IMR-90 (cell line): Measurements from ENCODE around the gene URI1. TPM values are rescaled to one million over a fixed set of nuclear protein-coding genes. Genes with fewer than 3 reads are reported as not detected.

ENCODE experiments used
- ATAC-seq: fragments of 200-7000 bp; cut with Tn5 transposase; 2 replicates; pipeline ENCODE4 v1.9.1; 2020; ENCODE audit warnings: low read depth, mild to moderate bottlenecking, moderate library complexity
- BruUV-seq: library from RNA; stranded (reverse); fragments of 400-500 nt; replicated peaks from 2 replicates; lab custom pipeline; 2021; lab: Mats Ljungman, UMichigan
- CTCF ChIA-PET: fragments of 300-600 bp; formaldehyde crosslinking; extraction: SDS; loops from one replicate; lab custom pipeline; 2021; ENCODE audit warnings: antibody characterized with exemption; lab: Yijun Ruan, JAX
- POLR2A ChIA-PET: fragments of 300-600 bp; sonication (Branson Sonifier 250); formaldehyde crosslinking; loops from one replicate; lab custom pipeline; 2022; ENCODE audit warnings: antibody characterized with exemption; ENCODE audit not compliant: unreplicated experiment; lab: Charles Lee
- DNase-seq: peaks from one replicate; pipeline ENCODE4 v3.0.0; 2013
- H2AFZ ChIP-seq: replicated peaks from 2 replicates; pipeline ENCODE3; 2013; ENCODE audit warnings: low read length, mild to moderate bottlenecking; ENCODE audit not compliant: poor library complexity
- H2AK5ac ChIP-seq: 2 replicates; pipeline ENCODE4 v1.6.1; 2013; ENCODE audit warnings: low read depth, low read length, inconsistent platforms
- H2AK9ac ChIP-seq: replicated peaks from 2 replicates; pipeline ENCODE3; 2013; ENCODE audit warnings: mild to moderate bottlenecking, low read depth, low read length, moderate library complexity; ENCODE audit not compliant: poor library complexity
- H2BK120ac ChIP-seq: 2 replicates; pipeline ENCODE4 v1.6.1; 2013; ENCODE audit warnings: low read depth, low read length, inconsistent platforms
- H2BK15ac ChIP-seq: 3 replicates; pipeline ENCODE4 v1.6.1; 2013; ENCODE audit warnings: low read depth, low read length, inconsistent platforms
- H2BK20ac ChIP-seq: 2 replicates; pipeline ENCODE4 v1.6.1; 2013; ENCODE audit warnings: low read depth, mild to moderate bottlenecking, inconsistent platforms, low read length, moderate library complexity
- H2BK5ac ChIP-seq: 2 replicates; pipeline ENCODE4 v1.6.1; 2013; ENCODE audit warnings: mild to moderate bottlenecking, low read depth, low read length, inconsistent platforms; ENCODE audit not compliant: poor library complexity, severe bottlenecking
- H3K14ac ChIP-seq: replicated peaks from 2 replicates; pipeline ENCODE4 v1.6.1; 2013; ENCODE audit warnings: low read depth, low read length, inconsistent platforms
- H3K18ac ChIP-seq: 2 replicates; pipeline ENCODE4 v1.6.1; 2013; ENCODE audit warnings: low read depth, low read length, control low read depth
- H3K23ac ChIP-seq: 2 replicates; pipeline ENCODE4 v1.6.1; 2013; ENCODE audit warnings: low read depth, low read length, inconsistent platforms
- H3K27ac ChIP-seq: 2 replicates; pipeline ENCODE4 v1.5.1; 2013; ENCODE audit warnings: mild to moderate bottlenecking, control low read depth, low read length; ENCODE audit not compliant: insufficient read depth
- H3K27me3 ChIP-seq: 2 replicates; pipeline ENCODE4 v1.6.1; 2013; ENCODE audit warnings: low read length; ENCODE audit not compliant: control insufficient read depth, insufficient read depth
- H3K36me3 ChIP-seq: 2 replicates; pipeline ENCODE4 v1.6.1; 2013; ENCODE audit warnings: low read length, mixed read lengths; ENCODE audit not compliant: control insufficient read depth, insufficient read depth
- H3K4ac ChIP-seq: 2 replicates; pipeline ENCODE4 v1.6.1; 2013; ENCODE audit warnings: low read depth, low read length, inconsistent platforms
- H3K4me1 ChIP-seq: 2 replicates; pipeline ENCODE4 v1.6.1; 2013; ENCODE audit warnings: low read length, mixed read lengths; ENCODE audit not compliant: control insufficient read depth, insufficient read depth
- H3K4me2 ChIP-seq: 2 replicates; pipeline ENCODE4 v1.6.1; 2013; ENCODE audit warnings: low read depth, mild to moderate bottlenecking, control low read depth, low read length, moderate library complexity
- H3K4me3 ChIP-seq: 2 replicates; pipeline ENCODE4 v1.5.1; 2013; ENCODE audit warnings: low read depth, mild to moderate bottlenecking, control low read depth, low read length, moderate library complexity; ENCODE audit not compliant: insufficient read depth
- H3K56ac ChIP-seq: 2 replicates; pipeline ENCODE4 v1.6.1; 2013; ENCODE audit warnings: low read length, inconsistent platforms; ENCODE audit not compliant: insufficient read depth; ENCODE audit errors: extremely low read depth
- H3K79me1 ChIP-seq, 2 experiments: 2 replicates each; pipeline ENCODE4 v1.6.1; 2013; ENCODE audit warnings: low read length in 2 of 2, inconsistent platforms in 1 of 2, low read depth in 1 of 2
- H3K9ac ChIP-seq: 2 replicates; pipeline ENCODE4 v1.6.1; 2013; ENCODE audit warnings: low read depth, low read length, control low read depth
- H3K9me1 ChIP-seq: 2 replicates; pipeline ENCODE4 v1.6.1; 2013; ENCODE audit warnings: low read length, inconsistent platforms; ENCODE audit not compliant: insufficient read depth
- H3K9me3 ChIP-seq: 2 replicates; pipeline ENCODE4 v1.6.1; 2013; ENCODE audit warnings: low read length; ENCODE audit not compliant: control insufficient read depth, insufficient read depth
- H4K20me1 ChIP-seq: 2 replicates; pipeline ENCODE4 v1.6.1; 2013; ENCODE audit warnings: low read length, inconsistent platforms; ENCODE audit not compliant: insufficient read depth
- H4K5ac ChIP-seq: 2 replicates; pipeline ENCODE4 v1.6.1; 2013; ENCODE audit warnings: mild to moderate bottlenecking, low read depth, low read length, control low read depth
- H4K8ac ChIP-seq, 2 experiments: 2 replicates each; pipeline ENCODE4 v1.6.1; 2013; ENCODE audit warnings: low read depth in 2 of 2, low read length in 2 of 2, control low read depth in 1 of 2, inconsistent platforms in 1 of 2
- H4K91ac ChIP-seq: 2 replicates; pipeline ENCODE4 v1.6.1; 2013; ENCODE audit warnings: low read depth, low read length, inconsistent platforms; ENCODE audit not compliant: insufficient read depth
- BHLHE40 ChIP-seq: fragments of 150-350 bp; IDR thresholded peaks from 2 replicates; pipeline ENCODE4 v1.6.1; 2016; ENCODE audit warnings: mild to moderate bottlenecking, low read depth, low read length
- CEBPB ChIP-seq: IDR thresholded peaks from 2 replicates; pipeline ENCODE4 v1.6.1; 2012; ENCODE audit warnings: low read depth, low read length, improper control_type of control experiment
- CHD1 ChIP-seq: IDR thresholded peaks from 2 replicates; pipeline ENCODE4 v1.6.1; 2012; ENCODE audit warnings: low read depth, low read length, improper control_type of control experiment
- CTCF ChIP-seq: conservative IDR thresholded peaks from 2 replicates; pipeline ENCODE4 v1.5.1; 2012; ENCODE audit warnings: mild to moderate bottlenecking, low read depth, low read length, improper control_type of control experiment
- FOS ChIP-seq: fragments of 150-350 bp; IDR thresholded peaks from 2 replicates; pipeline ENCODE4 v1.6.1; 2016; ENCODE audit warnings: low read depth, low read length
- MAFK ChIP-seq: IDR thresholded peaks from 2 replicates; pipeline ENCODE4 v1.6.1; 2012; ENCODE audit warnings: low read depth, low read length, improper control_type of control experiment
- MAZ ChIP-seq: IDR thresholded peaks from 2 replicates; pipeline ENCODE4 v1.6.1; 2012; ENCODE audit warnings: low read depth, mild to moderate bottlenecking, low read length, improper control_type of control experiment, moderate library complexity, borderline replicate concordance
- MXI1 ChIP-seq: IDR thresholded peaks from 2 replicates; pipeline ENCODE4 v1.6.1; 2012; ENCODE audit warnings: low read depth, mild to moderate bottlenecking, low read length, moderate library complexity, borderline replicate concordance
- NFE2L2 ChIP-seq: fragments of 150-350 bp; IDR thresholded peaks from 2 replicates; pipeline ENCODE4 v1.6.1; 2016; ENCODE audit warnings: low read depth, mild to moderate bottlenecking, low read length
- POLR2A ChIP-seq: IDR thresholded peaks from 2 replicates; pipeline ENCODE4 v1.6.1; 2012; ENCODE audit warnings: mild to moderate bottlenecking, low read depth, low read length
- RAD21 ChIP-seq: IDR thresholded peaks from 2 replicates; pipeline ENCODE4 v1.6.1; 2012; ENCODE audit warnings: low read length, improper control_type of control experiment
- RCOR1 ChIP-seq: IDR thresholded peaks from 2 replicates; pipeline ENCODE4 v1.6.1; 2012; ENCODE audit warnings: mild to moderate bottlenecking, low read length, improper control_type of control experiment; ENCODE audit not compliant: insufficient replicate concordance
- RFX5 ChIP-seq: IDR thresholded peaks from 2 replicates; pipeline ENCODE4 v1.8.0; 2012; ENCODE audit warnings: low read depth, mild to moderate bottlenecking, low read length, moderate library complexity
- SMC3 ChIP-seq: fragments of 150-350 bp; IDR thresholded peaks from 2 replicates; pipeline ENCODE4 v1.6.1; 2016; ENCODE audit warnings: low read depth, mild to moderate bottlenecking, antibody characterized with exemption, low read length, moderate library complexity
- WGBS, 2 experiments: methylation state at CpG; one replicate each; pipeline versions ENCODE4 v1.1.5 to v1.1.7; 2013; ENCODE audit warnings: missing lambda C conversion rate in 2 of 2; ENCODE audit not compliant: insufficient read length in 1 of 2; ENCODE audit errors: extremely low coverage in 2 of 2; 5-methylcytosine and 5-hydroxymethylcytosine counted together
- dilution Hi-C: fragments of 300-500 bp; cut with HindIII; formaldehyde crosslinking; loops from one replicate; pipeline ENCODE4 v1.14.3; 2018; ENCODE audit warnings: low sequenced_read_pairs; ENCODE audit not compliant: unreplicated experiment
- in situ Hi-C: fragments of 300-500 bp; cut with MboI; formaldehyde crosslinking; loops from 3 replicates; pipeline ENCODE4 v1.14.3; 2019; ENCODE audit warnings: low sequenced_read_pairs, inconsistent platforms, mixed read lengths
- intact Hi-C: fragments of 100-400 bp; cut with micrococcal nuclease; formaldehyde crosslinking; loops from 2 replicates; pipeline ENCODE4 v1.10.0; 2022
- polyA plus RNA-seq, 3 experiments: library from polyadenylated mRNA; depleted of rRNA; stranded (reverse); fragments of >200 nt; gene quantifications; 2 replicates each; pipeline ENCODE4 v1.2.3, GENCODE V29; 2012; ENCODE audit warnings: low replicate concordance in 1 of 3
- total RNA-seq: library from RNA; depleted of rRNA; stranded (reverse); fragments of >200 nt; gene quantifications from 2 replicates; pipeline ENCODE4 v1.2.3, GENCODE V29; 2012
- TF ChIP-seq, protein P1 (sequence below): fragments of 150-350 bp; IDR thresholded peaks from 2 replicates; pipeline ENCODE4 v1.6.1; 2017; ENCODE audit warnings: mild to moderate bottlenecking, antibody characterized with exemption, low read length, low read depth
- TF ChIP-seq, protein P2 (sequence below): fragments of 150-350 bp; IDR thresholded peaks from 2 replicates; pipeline ENCODE4 v1.6.1; 2016; ENCODE audit warnings: low read depth, mild to moderate bottlenecking, low read length, moderate library complexity, borderline replicate concordance

URI1 gene
- total and polyA plus RNA-seq, 2 of the 4 experiments (the other 2 are of a cell fraction) = 43.2 to 45.3 TPM

- no peak for DNase-seq
- intact Hi-C loops = no loop called here
- no peak overlapping the region for H3K4me3 ChIP-seq
These were observed 5.6 kb upstream of the URI1 start for GRCh38 chr19:29936409-29936808.

More at GRCh38 chr19:29936409-29936808, 5.6 kb upstream of the URI1 start:
- Histone ChIP-seq H2BK15ac (no peak overlapping the region), H3K18ac (no peak overlapping the region), H2BK5ac (no peak overlapping the region), H3K56ac (no peak overlapping the region), H3K14ac (no peak overlapping the region), H3K9ac (no peak overlapping the region), H4K5ac (no peak overlapping the region), H3K9me1 (no peaks in the 10 kb centered on the region), H2AK5ac (no peak overlapping the region), H2AFZ (no peak overlapping the region), H3K27ac (no peak overlapping the region), H2AK9ac (no peak overlapping the region), H3K4ac (no peak overlapping the region), H4K20me1 (no peaks in the 10 kb centered on the region), H2BK20ac (no peak overlapping the region), H3K9me3 (no peaks in the 10 kb centered on the region), H3K4me2 (no peak overlapping the region), H3K36me3 (no peaks in the 10 kb centered on the region), H3K79me1 (no peaks in the 10 kb centered on the region), H2BK120ac (no peak overlapping the region), H4K91ac (no peak overlapping the region), H3K23ac (no peak overlapping the region), H4K8ac (no peak overlapping the region), H3K27me3 (no peaks in the 10 kb centered on the region; the same call in 1 of the 2 replicates), H3K4me1 (no peaks in the 10 kb centered on the region)
- BruUV-seq = no TSS peak
- no peak for TF ChIP-seq CTCF
- TF ChIP-seq POLR2A = no peak
- no peak for TF ChIP-seq SMC3
- TF ChIP-seq RFX5 = no peak
- no peak for TF ChIP-seq FOS
- no peak for TF ChIP-seq NFE2L2
- no peak for TF ChIP-seq CEBPB
- TF ChIP-seq RCOR1 = no peak
- TF ChIP-seq MAZ = no peak
- no peak for TF ChIP-seq BHLHE40
- TF ChIP-seq MXI1 = no peak
- TF ChIP-seq, protein P1, sequence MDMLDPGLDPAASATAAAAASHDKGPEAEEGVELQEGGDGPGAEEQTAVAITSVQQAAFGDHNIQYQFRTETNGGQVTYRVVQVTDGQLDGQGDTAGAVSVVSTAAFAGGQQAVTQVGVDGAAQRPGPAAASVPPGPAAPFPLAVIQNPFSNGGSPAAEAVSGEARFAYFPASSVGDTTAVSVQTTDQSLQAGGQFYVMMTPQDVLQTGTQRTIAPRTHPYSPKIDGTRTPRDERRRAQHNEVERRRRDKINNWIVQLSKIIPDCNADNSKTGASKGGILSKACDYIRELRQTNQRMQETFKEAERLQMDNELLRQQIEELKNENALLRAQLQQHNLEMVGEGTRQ = no peak
- no peak for TF ChIP-seq RAD21
- TF ChIP-seq, protein P2, sequence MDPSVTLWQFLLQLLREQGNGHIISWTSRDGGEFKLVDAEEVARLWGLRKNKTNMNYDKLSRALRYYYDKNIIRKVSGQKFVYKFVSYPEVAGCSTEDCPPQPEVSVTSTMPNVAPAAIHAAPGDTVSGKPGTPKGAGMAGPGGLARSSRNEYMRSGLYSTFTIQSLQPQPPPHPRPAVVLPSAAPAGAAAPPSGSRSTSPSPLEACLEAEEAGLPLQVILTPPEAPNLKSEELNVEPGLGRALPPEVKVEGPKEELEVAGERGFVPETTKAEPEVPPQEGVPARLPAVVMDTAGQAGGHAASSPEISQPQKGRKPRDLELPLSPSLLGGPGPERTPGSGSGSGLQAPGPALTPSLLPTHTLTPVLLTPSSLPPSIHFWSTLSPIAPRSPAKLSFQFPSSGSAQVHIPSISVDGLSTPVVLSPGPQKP = no peak
- TF ChIP-seq MAFK = no peak
- TF ChIP-seq CHD1 = no peak
- ChIA-PET POLR2A (no interaction called here), CTCF (no interaction called here)
- WGBS, 2 experiments = no CpG with 5 or more reads among the region's 3 CpGs
- in situ Hi-C loops = no loop called here
- no peak for ATAC-seq
- dilution Hi-C loops = no loop called here
